Muscle of leg (tissue), 11 donors: Measurements from ENCODE around the gene DLK1. TPM values are rescaled to one million over a fixed set of nuclear protein-coding genes. Genes with fewer than 3 reads are reported as not detected.

Source experiments
- DNase-seq: peaks from one replicate; pipeline ENCODE4 v3.0.0; 2013
- H3K27ac ChIP-seq: one replicate; pipeline ENCODE4 v1.5.1; 2013; ENCODE audit warnings: mild to moderate bottlenecking, low read length, control low read depth
- H3K27me3 ChIP-seq: one replicate; pipeline ENCODE4 v1.6.1; 2013; ENCODE audit warnings: low read length; ENCODE audit not compliant: control insufficient read depth, insufficient read depth
- H3K36me3 ChIP-seq: one replicate; pipeline ENCODE4 v1.6.1; 2013; ENCODE audit warnings: low read length; ENCODE audit not compliant: control insufficient read depth, insufficient read depth
- H3K4me1 ChIP-seq: one replicate; pipeline ENCODE4 v1.6.1; 2013; ENCODE audit warnings: low read length; ENCODE audit not compliant: control insufficient read depth, insufficient read depth
- H3K4me3 ChIP-seq: one replicate; pipeline ENCODE4 v1.5.1; 2013; ENCODE audit warnings: low read length, control low read depth
- H3K9me3 ChIP-seq: replicated peaks from 2 replicates; pipeline ENCODE4 v1.6.1; 2013; ENCODE audit warnings: low read depth, low read length; ENCODE audit not compliant: control insufficient read depth
- WGBS: methylation state at CpG from one replicate; pipeline ENCODE4 v1.1.5; 2013; ENCODE audit warnings: missing lambda C conversion rate; ENCODE audit not compliant: insufficient coverage; 5-methylcytosine and 5-hydroxymethylcytosine counted together
- polyA plus RNA-seq, 8 donors: library from polyadenylated mRNA; unstranded; fragments of 120-200 nt; gene quantifications; one replicate each; pipeline versions ENCODE4 v1.2.1 to v1.2.3, GENCODE V29; 2013; ENCODE audit warnings: inconsistent platforms in 1 of 8, low replicate concordance in 1 of 8; ENCODE audit not compliant: insufficient read length in 8 of 8, insufficient read depth in 1 of 8
- total RNA-seq: library from RNA; stranded (reverse); fragments of 120-200 nt; gene quantifications from one replicate; pipeline ENCODE4 v1.2.4, GENCODE V29; 2013

DLK1 gene
- total and polyA plus RNA-seq, 9 donors, result 377 to 2,540 (median 2,140) TPM

GRCh38 chr14:100692256-100692655, 34.4 kb upstream of the DLK1 start:
- Histone ChIP-seq H3K4me3 (no peak overlapping the region), H3K36me3 (no peaks in the 10 kb centered on the region), H3K4me1 (peaks cover 63% of the 10 kb centered on the region), H3K27ac (no peak overlapping the region), H3K27me3 (peaks cover 2% of the 10 kb centered on the region), H3K9me3 (no peaks in the 10 kb centered on the region)
- WGBS, result 72% methylated on average over 5 of the region's 6 CpGs
- no peak for DNase-seq

GRCh38 chr14:100692859-100693558, 33.7 kb upstream of the DLK1 start:
- H3K4me1 ChIP-seq, result peaks cover 59% of the 10 kb centered on the region
- peaks cover 2% of the 10 kb centered on the region for H3K27me3 ChIP-seq
- WGBS, result 84% methylated on average over 20 of the region's 27 CpGs
- no peaks in the 10 kb centered on the region for H3K9me3 ChIP-seq
- H3K4me3 ChIP-seq, result no peak overlapping the region
- no peaks in the 10 kb centered on the region for H3K36me3 ChIP-seq
- H3K27ac ChIP-seq, result no peak overlapping the region
- DNase-seq, result no peak

- peaks cover 2% of the 10 kb centered on the region for H3K27me3 ChIP-seq
- peaks cover 67% of the 10 kb centered on the region for H3K4me1 ChIP-seq
Measured at GRCh38 chr14:100693877-100694578, 32.7 kb upstream of the DLK1 start.

GRCh38 chr14:100694579-100695422, 31.9 kb upstream of the DLK1 start:
- H3K36me3 ChIP-seq, result no peaks in the 10 kb centered on the region
- no peak for DNase-seq
- peaks cover 2% of the 10 kb centered on the region for H3K27me3 ChIP-seq
- H3K4me1 ChIP-seq, result peaks cover 68% of the 10 kb centered on the region
- H3K27ac ChIP-seq, result peak overlapping the region; percentile 29
- H3K9me3 ChIP-seq, result no peaks in the 10 kb centered on the region
- WGBS, result 77% methylated on average over 15 of the region's 17 CpGs
- H3K4me3 ChIP-seq, result no peak overlapping the region

More at GRCh38 chr14:100693877-100694578, 32.7 kb upstream of the DLK1 start:
- Histone ChIP-seq H3K9me3 (no peaks in the 10 kb centered on the region), H3K4me3 (no peak overlapping the region), H3K27ac (no peak overlapping the region), H3K36me3 (no peaks in the 10 kb centered on the region)
- 82% methylated on average over 17 of the region's 23 CpGs for WGBS
- DNase-seq, result no peak

GRCh38 chr14:100695423-100695738, 31.3 kb upstream of the DLK1 start:
- Histone ChIP-seq H3K36me3 (no peaks in the 10 kb centered on the region), H3K4me3 (no peak overlapping the region), H3K4me1 (peaks cover 68% of the 10 kb centered on the region), H3K9me3 (no peaks in the 10 kb centered on the region), H3K27ac (no peak overlapping the region), H3K27me3 (peaks cover 2% of the 10 kb centered on the region)
- WGBS, result 40% methylated on average over 7 of the region's 13 CpGs
- DNase-seq, result peak; percentile 46

- peak; percentile 51 for DNase-seq
- H3K9me3 ChIP-seq, result no peaks in the 10 kb centered on the region
- H3K27me3 ChIP-seq, result peaks cover 2% of the 10 kb centered on the region
- peaks cover 64% of the 10 kb centered on the region for H3K4me1 ChIP-seq
- no peak overlapping the region for H3K4me3 ChIP-seq
- no peaks in the 10 kb centered on the region for H3K36me3 ChIP-seq
- peak overlapping the region; percentile 3 for H3K27ac ChIP-seq
- WGBS, result 20% methylated on average over 1 of the region's 13 CpGs
Measured at GRCh38 chr14:100696008-100696407, 30.7 kb upstream of the DLK1 start.

- Histone ChIP-seq H3K4me1 (peaks cover 58% of the 10 kb centered on the region), H3K27ac (no peak overlapping the region), H3K36me3 (no peaks in the 10 kb centered on the region), H3K27me3 (peaks cover 2% of the 10 kb centered on the region), H3K9me3 (no peaks in the 10 kb centered on the region), H3K4me3 (no peak overlapping the region)
- WGBS, result 36% methylated on average over 8 of the region's 11 CpGs
- DNase-seq, result peak; percentile 44
Measured at GRCh38 chr14:100696590-100696989, 30.1 kb upstream of the DLK1 start.

- 94% methylated on average over 3 of the region's 10 CpGs for WGBS
- Histone ChIP-seq H3K4me1 (peaks cover 44% of the 10 kb centered on the region), H3K9me3 (no peaks in the 10 kb centered on the region), H3K27ac (no peak overlapping the region), H3K36me3 (no peaks in the 10 kb centered on the region), H3K27me3 (peaks cover 2% of the 10 kb centered on the region), H3K4me3 (no peak overlapping the region)
- no peak for DNase-seq
Measured at GRCh38 chr14:100698066-100698465, 28.6 kb upstream of the DLK1 start.

GRCh38 chr14:100698666-100699448, 27.8 kb upstream of the DLK1 start:
- H3K4me3 ChIP-seq, result no peak overlapping the region
- DNase-seq, result no peak
- no peaks in the 10 kb centered on the region for H3K36me3 ChIP-seq
- H3K4me1 ChIP-seq, result peaks cover 45% of the 10 kb centered on the region
- 64% methylated on average over 14 of the region's 16 CpGs for WGBS
- peaks cover 2% of the 10 kb centered on the region for H3K27me3 ChIP-seq
- no peaks in the 10 kb centered on the region for H3K9me3 ChIP-seq
- H3K27ac ChIP-seq, result no peak overlapping the region
